ENCODE results near the gene TNFAIP8L3.
"Not testable (repeated sequence)": the region's sequence is repeated elsewhere in the genome, so short reads cannot be mapped to it uniquely, and the experiment has no call there.

The TNFAIP8L3 gene

GRCh38 chr15:51060030-51060673 is 34.6 kb downstream of the TNFAIP8L3 start:
- DNase-seq (ENCODE audit: low spot score), result no peak

GRCh38 chr15:51054535-51054934 is 40.2 kb downstream of the TNFAIP8L3 start:
- no peak for DNase-seq (ENCODE audit: low spot score)

DNA sequence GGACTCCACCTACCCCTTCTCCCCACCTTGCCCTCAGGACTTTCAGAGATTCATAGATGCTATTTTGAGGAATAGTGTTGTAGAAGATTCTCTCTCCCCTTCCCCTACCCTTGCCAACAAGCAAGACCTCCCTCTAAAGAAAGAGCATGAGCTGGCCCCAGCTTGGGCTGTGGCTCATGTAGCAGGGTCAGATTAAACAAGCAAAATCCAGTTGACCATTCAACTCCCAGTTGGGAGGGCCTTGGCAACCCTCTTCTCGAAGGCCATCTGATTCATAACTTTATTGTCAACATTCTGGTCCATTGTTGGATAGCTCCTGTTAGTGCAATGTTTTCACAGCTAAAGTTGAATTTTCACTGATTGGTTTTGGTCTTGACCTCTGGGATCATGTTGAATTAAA is 41.1 kb downstream of the TNFAIP8L3 start:
- DNase-seq (ENCODE audit: low spot score), result no peak

DNA sequence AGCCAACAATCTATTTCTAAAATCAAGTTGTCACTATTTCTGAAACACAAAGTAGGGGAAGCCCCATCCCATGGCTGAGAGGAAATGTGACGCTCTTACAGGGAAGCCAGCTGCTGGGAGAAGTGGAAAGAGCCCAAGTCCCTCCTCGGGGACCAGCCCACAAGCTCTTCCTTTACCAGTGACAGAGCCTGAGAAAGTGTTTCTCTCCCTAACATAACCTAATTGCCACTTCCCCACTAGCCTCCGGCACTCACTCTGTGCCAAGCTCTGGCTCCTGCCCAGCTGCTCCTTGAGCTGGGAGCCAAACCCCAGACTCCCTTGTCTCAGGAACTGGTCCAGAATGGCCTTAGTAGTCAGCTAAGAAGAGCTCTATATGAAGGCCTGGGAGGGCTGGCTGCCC is 42.9 kb downstream of the TNFAIP8L3 start:
- DNase-seq (ENCODE audit: low spot score), result no peak

GRCh38 chr15:51049081-51049480 is 45.6 kb downstream of the TNFAIP8L3 start:
- DNase-seq (ENCODE audit: low spot score), result no peak

DNA sequence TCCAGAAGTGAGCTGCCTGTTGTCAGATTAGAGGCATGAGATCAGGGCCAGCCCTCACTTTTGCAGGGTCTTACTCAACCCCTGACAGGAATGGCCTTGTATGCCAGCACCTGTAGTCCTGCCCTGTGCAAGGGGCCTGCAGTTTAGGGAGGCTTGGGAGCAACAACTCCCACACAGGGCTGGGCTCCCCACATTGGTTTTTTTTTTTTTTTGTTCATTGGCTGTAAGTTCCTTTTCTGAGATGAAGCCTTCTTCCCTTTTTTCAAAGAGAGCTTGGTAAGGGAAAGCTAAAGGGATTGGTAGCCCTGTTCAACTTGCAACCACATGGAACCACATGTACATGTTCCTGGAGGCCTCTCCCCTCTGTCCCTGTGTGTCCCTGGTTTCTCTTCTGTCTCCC is 46.4 kb downstream of the TNFAIP8L3 start:
- no peak for DNase-seq (ENCODE audit: low spot score)

GRCh38 chr15:51046799-51047449 is 47.8 kb downstream of the TNFAIP8L3 start:
- DNase-seq (ENCODE audit: low spot score), result no peak

DNA sequence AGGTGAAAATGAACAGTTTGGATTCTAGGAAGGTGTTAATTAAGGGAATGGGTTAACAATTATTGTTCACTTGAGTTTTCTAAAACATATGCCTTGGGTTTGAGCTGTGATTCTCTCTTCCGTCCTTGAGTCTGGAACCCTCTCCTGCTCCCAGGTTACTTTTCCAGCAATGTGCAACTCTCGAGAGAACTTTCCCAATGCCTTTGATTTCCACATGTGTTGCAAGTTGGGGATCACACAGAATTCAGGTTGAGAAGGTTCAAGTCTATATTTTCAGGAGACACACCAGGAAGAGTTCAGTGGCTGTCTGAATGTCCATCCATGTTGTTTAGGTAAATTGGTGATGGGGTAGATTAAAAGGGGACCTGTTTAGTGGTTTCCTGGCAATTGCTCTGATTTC is 48.7 kb downstream of the TNFAIP8L3 start:
- no peak for DNase-seq (ENCODE audit: low spot score)

- no peak for DNase-seq (ENCODE audit: low spot score)
These were observed 50.5 kb downstream of the TNFAIP8L3 start for GRCh38 chr15:51044037-51044727.

GRCh38 chr15:51038974-51039319 is 55.8 kb downstream of the TNFAIP8L3 start:
- DNase-seq (ENCODE audit: low spot score), result no peak

DNA sequence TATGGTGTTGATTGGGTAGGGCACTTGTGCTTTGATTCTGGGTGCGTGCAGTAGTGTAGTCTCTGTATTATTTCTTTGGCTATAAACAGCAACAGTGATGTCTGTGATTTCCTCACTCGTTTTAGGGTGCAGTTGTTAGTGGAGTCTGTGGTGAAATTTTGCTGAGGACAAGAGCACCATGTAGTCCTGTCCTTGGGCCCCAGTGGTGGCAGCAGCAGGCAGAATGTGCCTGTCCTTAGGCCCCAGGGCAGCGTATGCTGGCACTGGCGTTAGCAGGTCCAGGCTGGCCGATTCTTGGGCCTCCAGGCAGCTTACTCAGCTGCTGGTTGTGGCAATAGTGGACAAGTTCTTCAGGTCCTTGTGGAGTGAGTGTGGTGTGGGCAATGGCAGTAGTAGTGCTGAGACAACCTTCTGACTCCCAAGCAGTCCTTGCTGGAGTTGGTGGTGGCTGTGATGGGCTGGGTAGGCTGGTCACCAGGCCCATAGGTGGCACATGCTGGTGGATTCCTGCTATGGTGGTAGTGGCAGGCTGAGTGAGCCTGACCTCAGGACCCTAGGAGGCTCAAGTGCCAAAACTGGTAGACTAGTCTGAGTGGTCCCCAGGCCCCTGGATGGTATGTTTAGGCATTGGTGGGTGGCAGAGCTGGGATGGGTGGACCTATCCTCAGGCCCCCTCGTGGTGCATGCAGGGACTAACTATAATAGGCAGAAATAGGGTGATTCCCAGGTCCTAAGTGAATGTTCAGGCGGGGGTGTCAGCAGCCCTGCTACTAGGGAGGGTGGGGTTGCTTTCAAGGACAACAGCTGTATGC is 56.3 kb downstream of the TNFAIP8L3 start:
- no peak for DNase-seq (ENCODE audit: low spot score)

DNA sequence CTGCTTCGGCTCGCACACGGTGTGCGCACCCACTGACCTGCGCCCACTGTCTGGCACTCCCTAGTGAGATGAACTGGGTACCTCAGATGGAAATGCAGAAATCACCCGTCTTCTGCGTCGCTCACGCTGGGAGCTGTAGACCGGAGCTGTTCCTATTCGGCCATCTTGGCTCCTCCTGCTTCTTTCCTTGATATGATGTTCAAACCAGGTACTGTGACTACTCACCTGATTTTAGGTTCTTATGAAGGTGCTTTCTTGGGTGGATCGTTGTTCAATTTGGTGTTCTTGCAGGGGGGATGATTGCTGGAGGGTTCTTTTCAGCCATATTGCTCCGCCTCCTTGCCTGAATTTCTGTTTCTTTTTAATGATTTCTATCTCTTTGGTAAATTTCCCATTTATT is 57.2 kb downstream of the TNFAIP8L3 start:
- DNase-seq (ENCODE audit: low spot score), result not testable (repeated sequence)

DNA sequence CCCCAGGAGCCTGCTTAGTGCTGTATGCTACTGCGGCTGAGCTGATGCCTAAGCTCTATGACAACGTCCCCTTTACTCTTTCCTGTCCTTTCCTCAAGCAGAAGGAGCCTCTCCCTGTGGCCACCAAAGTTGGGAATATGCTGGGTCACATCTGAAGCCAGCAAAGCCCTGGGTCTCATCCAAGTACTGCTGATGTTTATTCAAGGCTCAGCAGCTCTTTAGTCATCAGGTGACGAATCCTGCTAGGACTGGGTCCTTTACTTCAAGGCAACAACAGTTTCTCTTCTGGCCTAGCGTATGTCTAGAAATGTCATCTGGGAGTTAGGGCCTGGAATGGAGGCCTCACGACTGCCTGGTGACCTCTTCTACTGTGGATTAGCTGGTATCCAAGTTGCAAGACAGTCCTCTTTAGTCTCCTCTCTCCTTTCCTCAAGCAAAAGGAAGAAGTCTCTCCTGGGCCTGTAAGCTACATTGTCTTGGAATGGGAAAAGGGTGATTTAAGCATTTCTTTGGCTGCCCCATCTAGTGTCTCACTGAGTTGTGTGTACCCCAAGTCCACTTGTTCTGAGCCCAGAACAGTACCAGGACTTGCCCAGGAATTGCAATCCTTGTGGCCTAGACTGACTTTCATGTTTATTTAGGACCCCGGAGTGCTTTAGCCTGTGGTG is 63.9 kb downstream of the TNFAIP8L3 start:
- peak; percentile 63 for DNase-seq (ENCODE audit: low spot score)

DNA sequence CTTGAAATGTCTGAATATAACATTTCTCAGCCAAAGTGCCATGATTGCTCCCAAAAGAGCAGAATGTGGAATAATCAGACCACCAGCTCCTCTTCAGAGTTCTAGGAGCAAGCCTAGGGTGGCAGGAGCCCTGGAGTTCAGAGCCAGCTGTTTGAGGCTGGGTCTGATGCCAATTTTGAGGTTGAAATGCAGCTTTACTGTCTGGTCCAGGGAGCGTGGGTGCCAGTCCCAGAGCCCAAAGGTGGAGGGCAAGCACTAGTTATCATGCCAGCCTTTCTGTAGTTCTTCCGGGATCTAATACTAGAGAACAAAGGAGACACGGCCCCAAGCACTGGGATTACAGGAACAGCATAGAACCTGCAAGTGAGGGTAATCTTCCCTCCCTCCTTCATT is 69.3 kb downstream of the TNFAIP8L3 start:
- DNase-seq (ENCODE audit: low spot score), result no peak

DNA sequence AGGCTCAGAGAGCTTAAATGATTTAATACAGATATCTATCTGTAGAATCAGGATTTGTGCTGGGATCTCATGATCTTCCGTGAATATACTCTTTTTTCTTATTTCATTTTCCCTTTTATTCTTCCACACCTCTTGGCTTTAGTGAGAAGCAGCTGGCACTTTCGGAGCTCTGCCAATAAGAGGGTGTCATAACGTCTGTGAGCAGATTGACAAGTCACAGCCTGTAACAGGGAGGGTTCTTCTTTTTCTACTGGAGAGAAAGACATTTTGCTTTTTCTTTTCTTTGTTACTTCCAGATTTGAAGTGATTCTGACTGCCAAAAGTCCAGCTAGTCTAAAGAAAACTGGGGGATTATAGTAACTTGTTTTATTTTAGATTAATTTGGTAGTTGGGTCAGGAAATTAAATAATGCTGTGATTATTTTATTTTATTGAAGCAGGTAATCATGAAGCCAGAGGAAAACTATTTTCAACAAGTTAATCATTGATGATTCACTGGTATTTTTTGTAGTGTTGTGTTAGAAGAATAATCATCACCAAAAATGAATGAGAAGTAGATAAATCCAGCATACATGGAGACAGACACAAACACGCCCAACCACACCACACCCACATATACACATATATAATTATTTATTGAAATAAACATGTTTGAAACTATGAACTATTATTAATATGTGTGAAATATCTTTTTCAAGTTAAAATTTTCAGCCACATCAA is 69.8 kb downstream of the TNFAIP8L3 start:
- DNase-seq (ENCODE audit: low spot score), result peak; percentile 18

DNA sequence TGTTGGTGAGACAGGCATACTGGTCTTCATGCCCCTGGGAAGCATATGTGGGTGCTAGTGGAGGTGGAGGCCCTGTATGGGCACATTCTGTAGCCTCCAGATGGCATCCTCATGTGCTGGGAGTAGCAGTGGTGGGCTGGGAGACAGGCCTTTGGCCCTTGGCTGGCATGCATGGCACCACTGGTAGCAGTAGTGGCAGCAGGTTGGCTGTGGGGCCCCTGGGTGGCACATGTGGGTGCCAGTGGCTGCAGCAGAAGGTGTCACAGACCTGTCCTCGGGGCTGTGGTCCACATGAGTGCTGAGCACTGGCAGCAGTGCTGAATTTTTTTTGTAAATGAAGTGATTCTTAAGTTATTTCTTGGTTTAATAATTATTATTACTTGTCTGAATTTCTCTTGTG is 71.2 kb downstream of the TNFAIP8L3 start:
- DNase-seq (ENCODE audit: low spot score), result no peak

DNA sequence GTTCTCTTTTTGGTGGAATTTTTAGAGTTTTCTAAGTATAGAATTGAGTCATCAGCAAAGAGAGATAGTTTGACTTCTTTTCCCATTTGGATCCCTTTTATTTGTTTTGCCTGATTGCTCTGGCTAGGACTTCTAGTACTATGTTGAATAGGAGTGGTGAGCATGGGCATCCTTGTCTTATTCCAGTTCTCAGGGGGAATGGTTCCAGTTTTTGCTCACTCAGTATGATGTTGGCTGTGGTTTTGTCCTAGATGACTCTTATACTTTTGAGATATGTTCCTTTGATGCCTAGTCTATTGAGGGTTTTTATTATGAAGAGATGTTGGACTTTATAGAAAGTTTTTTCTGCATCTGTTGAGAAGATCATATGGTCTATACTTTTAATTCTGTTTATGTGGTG is 72.5 kb downstream of the TNFAIP8L3 start:
- DNase-seq (ENCODE audit: low spot score), result no peak

GRCh38 chr15:51016615-51017014 is 78.1 kb downstream of the TNFAIP8L3 start:
- DNase-seq (ENCODE audit: low spot score), result no peak

- no peak for DNase-seq (ENCODE audit: low spot score)
These were observed 83.5 kb downstream of the TNFAIP8L3 start for GRCh38 chr15:51011212-51011611.

- no peak for DNase-seq (ENCODE audit: low spot score)
These were observed 87.5 kb downstream of the TNFAIP8L3 start for GRCh38 chr15:51007131-51007666.

All from kidney tubule cell (primary cell).